Right cardiac atrium (tissue), 5 donors: Measurements from ENCODE around the gene KANSL1L. TPM values are rescaled to one million over a fixed set of nuclear protein-coding genes. Genes with fewer than 3 reads are reported as not detected.

Source experiments
- ATAC-seq, 2 donors: fragments of 200-7000 bp; cut with Tn5 transposase; one replicate each; pipeline versions ENCODE4 v1.8.0 to v1.9.1; 2020; ENCODE audit warnings: moderate library complexity in 2 of 2, mild to moderate bottlenecking in 1 of 2
- DNase-seq, 3 donors: peaks; one replicate each; pipeline ENCODE4 v3.0.0-alpha.2; 2020
- H3K27ac ChIP-seq: one replicate; pipeline ENCODE4 v1.5.1; 2013; ENCODE audit warnings: mild to moderate bottlenecking, low read length, control low read depth, moderate library complexity
- H3K27me3 ChIP-seq: one replicate; pipeline ENCODE4 v1.6.1; 2013; ENCODE audit not compliant: control insufficient read depth, insufficient read depth
- H3K4me1 ChIP-seq: one replicate; pipeline ENCODE4 v1.6.1; 2013; ENCODE audit warnings: low read length; ENCODE audit not compliant: control insufficient read depth, insufficient read depth
- H3K4me3 ChIP-seq: one replicate; pipeline ENCODE4 v1.5.1; 2013; ENCODE audit warnings: low read length, control low read depth
- H3K9me3 ChIP-seq: one replicate; pipeline ENCODE4 v1.6.1; 2013; ENCODE audit warnings: low read length; ENCODE audit not compliant: control insufficient read depth
- WGBS: extraction: QIAGEN DNeasy Blood & Tissue Kit; methylation state at CpG from one replicate; pipeline ENCODE4 v1.1.7; 2013; 5-methylcytosine and 5-hydroxymethylcytosine counted together
- intact Hi-C, 4 donors: fragments of 100-400 bp; cut with DNase I; formaldehyde crosslinking; loops; one replicate each; pipeline versions ENCODE4 v1.11.0 to v1.14.0; 2022 to 2023
- polyA plus RNA-seq: library from polyadenylated mRNA; stranded (reverse); fragments of 200-250 nt; gene quantifications from one replicate; pipeline ENCODE4 v1.2.3, GENCODE V29; 2013
- total RNA-seq, 4 donors: library from RNA; stranded (reverse); fragmentation: NEBNext Ultra II Directional; extraction: Animal tissue kit (Norgen Biotek cat#: 25700); gene quantifications; one replicate each; pipeline ENCODE4 v1.2.1, GENCODE V29; 2021
- donor health status: healthy with polysubstance abuse.
- donor health status: DM: no; HTN: yes; CAD: no.
- donor health status: DM: no; HTN: no; CAD: no.
- donor health status: DM: no; HTN: yes; CAD: no; lungs with severe emphysema.
- donor health status: DM: yes; HTN: yes; CAD: no.

The KANSL1L gene
- total and polyA plus RNA-seq, 5 donors = 6.2 to 23.9 (median 21.3) TPM

GRCh38 chr2:210072493-210072892 is 98.7 kb downstream of the KANSL1L start:
- H3K4me1 ChIP-seq = no peaks in the 10 kb centered on the region
- intact Hi-C loops = loop anchor here in 2 of 4 donors (10.0 kb wide), 1 partner anchor 122 kb away; no protein-coding TSS in a partner anchor
- no peak overlapping the region for H3K4me3 ChIP-seq
- 89% methylated on average over 5 of the region's 5 CpGs for WGBS
- H3K27me3 ChIP-seq = no peaks in the 10 kb centered on the region
- ATAC-seq (no peak), DNase-seq (peak in 1 of 3 donors; percentile 31)
- no peak overlapping the region for H3K27ac ChIP-seq
- no peaks in the 10 kb centered on the region for H3K9me3 ChIP-seq

- intact Hi-C loops = no loop called here
- no peak for DNase-seq
- ATAC-seq = no peak
- Histone ChIP-seq H3K4me1 (no peaks in the 10 kb centered on the region), H3K27ac (no peak overlapping the region), H3K9me3 (no peaks in the 10 kb centered on the region), H3K27me3 (no peaks in the 10 kb centered on the region), H3K4me3 (no peak overlapping the region)
- WGBS = 98% methylated on average over 2 of the region's 2 CpGs
Observed at GRCh38 chr2:210063306-210063705, 107.9 kb downstream of the KANSL1L start.

- Histone ChIP-seq H3K4me1 (no peaks in the 10 kb centered on the region), H3K27ac (no peak overlapping the region), H3K27me3 (no peaks in the 10 kb centered on the region), H3K4me3 (no peak overlapping the region), H3K9me3 (no peaks in the 10 kb centered on the region)
- 95% methylated on average over 3 of the region's 3 CpGs for WGBS
- intact Hi-C loops = no loop called here
- ATAC-seq = no peak
- no peak for DNase-seq
Observed at GRCh38 chr2:210055825-210056224, 115.4 kb downstream of the KANSL1L start.

- intact Hi-C loops = no loop called here
- Histone ChIP-seq H3K27ac (no peak overlapping the region), H3K4me3 (no peak overlapping the region), H3K27me3 (no peaks in the 10 kb centered on the region), H3K9me3 (no peaks in the 10 kb centered on the region), H3K4me1 (no peaks in the 10 kb centered on the region)
- DNase-seq (no peak), ATAC-seq (no peak)
- WGBS = 100% methylated on average over 1 of the region's 1 CpG
Observed at GRCh38 chr2:210054696-210055095, 116.5 kb downstream of the KANSL1L start.

GRCh38 chr2:210050885-210051284 is 120.3 kb downstream of the KANSL1L start:
- Histone ChIP-seq H3K4me1 (peaks cover 3% of the 10 kb centered on the region), H3K27ac (no peak overlapping the region), H3K27me3 (no peaks in the 10 kb centered on the region), H3K4me3 (no peak overlapping the region), H3K9me3 (no peaks in the 10 kb centered on the region)
- no peak for ATAC-seq
- intact Hi-C loops = no loop called here
- no peak for DNase-seq
- 98% methylated on average over 1 of the region's 1 CpG for WGBS

GRCh38 chr2:210049831-210050230 is 121.4 kb downstream of the KANSL1L start:
- ATAC-seq (no peak), DNase-seq (no peak)
- 74% methylated on average over 1 of the region's 1 CpG for WGBS
- Histone ChIP-seq H3K27me3 (no peaks in the 10 kb centered on the region), H3K4me3 (no peak overlapping the region), H3K9me3 (no peaks in the 10 kb centered on the region), H3K4me1 (peaks cover 3% of the 10 kb centered on the region), H3K27ac (no peak overlapping the region)
- intact Hi-C loops = no loop called here

GRCh38 chr2:210046851-210047500 is 124.2 kb downstream of the KANSL1L start:
- WGBS = 98% methylated on average over 2 of the region's 2 CpGs
- Histone ChIP-seq H3K9me3 (no peaks in the 10 kb centered on the region), H3K4me3 (no peak overlapping the region), H3K27me3 (no peaks in the 10 kb centered on the region), H3K4me1 (peaks cover 3% of the 10 kb centered on the region), H3K27ac (no peak overlapping the region)
- no peak for DNase-seq
- ATAC-seq = no peak
- intact Hi-C loops = no loop called here

- Histone ChIP-seq H3K9me3 (no peaks in the 10 kb centered on the region), H3K27me3 (no peaks in the 10 kb centered on the region), H3K4me3 (no peak overlapping the region), H3K4me1 (no peaks in the 10 kb centered on the region), H3K27ac (no peak overlapping the region)
- 95% methylated on average over 3 of the region's 3 CpGs for WGBS
- no peak for DNase-seq
- intact Hi-C loops = no loop called here
- ATAC-seq = no peak
Observed at GRCh38 chr2:210038078-210038477, 133.1 kb downstream of the KANSL1L start.

GRCh38 chr2:210035679-210036078 is 135.5 kb downstream of the KANSL1L start:
- intact Hi-C loops = no loop called here
- no peaks in the 10 kb centered on the region for H3K4me1 ChIP-seq
- DNase-seq = no peak
- no peak for ATAC-seq
- no peak overlapping the region for H3K4me3 ChIP-seq
- no peaks in the 10 kb centered on the region for H3K9me3 ChIP-seq
- WGBS = 96% methylated on average over 4 of the region's 4 CpGs
- H3K27ac ChIP-seq = no peak overlapping the region
- no peaks in the 10 kb centered on the region for H3K27me3 ChIP-seq

GRCh38 chr2:210034087-210034683 is 137.0 kb downstream of the KANSL1L start:
- WGBS = 74% methylated on average over 2 of the region's 2 CpGs

GRCh38 chr2:210028178-210028577 is 143.0 kb downstream of the KANSL1L start:
- H3K27ac ChIP-seq = no peak overlapping the region
- no peaks in the 10 kb centered on the region for H3K4me1 ChIP-seq
- H3K27me3 ChIP-seq = no peaks in the 10 kb centered on the region
- intact Hi-C loops = no loop called here
- no peak overlapping the region for H3K4me3 ChIP-seq
- H3K9me3 ChIP-seq = no peaks in the 10 kb centered on the region
- 85% methylated on average over 2 of the region's 2 CpGs for WGBS
- no peak for DNase-seq
- no peak for ATAC-seq

More at GRCh38 chr2:210034087-210034683, 137.0 kb downstream of the KANSL1L start:
- no peak for DNase-seq
- intact Hi-C loops = no loop called here
- H3K27me3 ChIP-seq = no peaks in the 10 kb centered on the region
- no peaks in the 10 kb centered on the region for H3K4me1 ChIP-seq
- no peak overlapping the region for H3K27ac ChIP-seq
- H3K4me3 ChIP-seq = no peak overlapping the region
- H3K9me3 ChIP-seq = no peaks in the 10 kb centered on the region
- ATAC-seq = no peak
